H1 (cell line): ENCODE measurements around the gene CTAG2. TPM values are rescaled to one million over a fixed set of nuclear protein-coding genes. Genes with fewer than 3 reads are reported as not detected.

Experiments used
- ASH2L ChIP-seq: fragments of 200-600, 300-600 bp; sonication (generic); IDR thresholded peaks from one replicate; pipeline ENCODE4 v1.7.1; 2017; ENCODE audit warnings: low read length
- FOSL1 ChIP-seq: IDR thresholded peaks from 2 replicates; pipeline ENCODE4 v1.6.1; 2011; ENCODE audit warnings: mild to moderate bottlenecking, low read depth, low read length, moderate library complexity; ENCODE audit not compliant: insufficient read depth
- MAFK ChIP-seq: IDR thresholded peaks from 2 replicates; pipeline ENCODE4 v1.6.1; 2012; ENCODE audit warnings: low read depth, mild to moderate bottlenecking, improper control_type of control experiment, low read length
- NANOG ChIP-seq: IDR thresholded peaks from 2 replicates; pipeline ENCODE4 v1.6.1; 2011; ENCODE audit warnings: low read length, low read depth, mild to moderate bottlenecking, inconsistent platforms; ENCODE audit not compliant: insufficient read depth, poor library complexity, severe bottlenecking
- SIX5 ChIP-seq: IDR thresholded peaks from 2 replicates; pipeline ENCODE4 v1.6.1; 2011; ENCODE audit warnings: mild to moderate bottlenecking, low read depth, low read length
- TBP ChIP-seq: IDR thresholded peaks from 2 replicates; pipeline ENCODE4 v1.6.1; 2011; ENCODE audit warnings: low read depth, low read length, improper control_type of control experiment
- polyA plus RNA-seq, 7 experiments: library from polyadenylated mRNA; depleted of rRNA in 3 of 7; stranded (reverse) in 5 of 7; unstranded in 2 of 7; fragments of >200 nt in 5 of 7; fragments of 200-250 nt in 2 of 7; gene quantifications; 1 replicate in 5 of 7; 2 replicates in 1 of 7; 4 replicates in 1 of 7; pipeline versions ENCODE4 v1.2.1 to v1.2.3, GENCODE V29; 2011 to 2013; ENCODE audit warnings: missing spikeins in 2 of 7, mixed read lengths in 2 of 7
- total RNA-seq: library from RNA; stranded (reverse); fragmentation: NEBNext Ultra II Directional; extraction: Animal tissue kit (Norgen Biotek cat#: 25700); gene quantifications from 2 replicates; pipeline ENCODE4 v1.2.1, GENCODE V29; 2021

CTAG2 gene
- total and polyA plus RNA-seq, 2 of the 8 experiments (the other 6 are each of a cell fraction or from before 2014, with no cell fraction given) = not detected

DNA sequence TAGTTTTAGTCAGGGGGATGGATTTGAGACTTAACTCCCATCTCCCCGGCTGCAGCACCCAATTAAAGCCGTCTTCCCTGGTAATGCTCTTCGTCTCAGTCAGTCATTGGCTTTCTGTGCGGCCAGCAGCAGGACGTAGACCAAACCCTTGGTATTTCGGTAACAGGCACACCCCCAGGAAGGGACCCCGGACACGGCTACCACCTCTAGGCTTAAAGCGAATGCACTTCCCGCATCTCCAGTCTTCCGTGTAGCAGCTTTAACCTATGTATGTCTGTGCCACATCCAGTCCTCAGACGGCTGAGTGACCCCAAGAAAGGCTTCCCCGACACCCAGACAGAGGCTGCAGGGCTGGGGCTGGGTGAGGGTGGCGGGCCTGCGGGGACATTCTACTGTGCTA lies 1.5 kb upstream of the CTAG2 start (continued):
- TF ChIP-seq SIX5 = no peak
- no peak for TF ChIP-seq NANOG
- TF ChIP-seq ASH2L = no peak
- no peak for TF ChIP-seq TBP
- no peak for TF ChIP-seq MAFK
- TF ChIP-seq FOSL1 = no peak
